Glutamatergic neuron (in vitro differentiated cells): ENCODE measurements around the gene MYCBPAP. TPM values are rescaled to one million over a fixed set of nuclear protein-coding genes. Genes with fewer than 3 reads are reported as not detected.

Experiments used
- DNase-seq: peaks from one replicate; pipeline ENCODE4 v3.0.0; 2022
- H3K27ac Mint-ChIP-seq: one replicate; pipeline ENCODE4 v1.8.0; 2020; ENCODE audit warnings: mild to moderate bottlenecking, mixed read lengths, inconsistent platforms; ENCODE audit not compliant: unreplicated experiment
- H3K27me3 Mint-ChIP-seq: one replicate; pipeline ENCODE4 v1.8.0; 2020; ENCODE audit warnings: mild to moderate bottlenecking, moderate library complexity, mixed read lengths, inconsistent platforms; ENCODE audit not compliant: unreplicated experiment
- H3K36me3 Mint-ChIP-seq: one replicate; pipeline ENCODE4 v1.8.0; 2020; ENCODE audit warnings: mild to moderate bottlenecking, mixed read lengths, inconsistent platforms; ENCODE audit not compliant: unreplicated experiment
- H3K4me1 Mint-ChIP-seq: one replicate; pipeline ENCODE4 v1.8.0; 2020; ENCODE audit warnings: mild to moderate bottlenecking, low read depth, mixed read lengths, inconsistent platforms; ENCODE audit not compliant: unreplicated experiment
- H3K4me3 Mint-ChIP-seq: one replicate; pipeline ENCODE4 v1.8.0; 2020; ENCODE audit warnings: mild to moderate bottlenecking, mixed read lengths, inconsistent platforms; ENCODE audit not compliant: unreplicated experiment
- H3K9me3 Mint-ChIP-seq: one replicate; pipeline ENCODE4 v1.8.0; 2020; ENCODE audit warnings: mild to moderate bottlenecking, moderate library complexity, mixed read lengths, inconsistent platforms; ENCODE audit not compliant: unreplicated experiment
- total RNA-seq: library from RNA; stranded (reverse); fragmentation: NEBNext Ultra II Directional; extraction: Animal tissue kit (Norgen Biotek cat#: 25700); gene quantifications from one replicate; pipeline ENCODE4 v1.2.1, GENCODE V29; 2021; ENCODE audit not compliant: unreplicated experiment
- TF ChIP-seq, protein P1 (sequence below): fragments of 200-600 bp; sonication (generic); IDR thresholded peaks from one replicate; pipeline ENCODE4 v1.5.0; 2021; ENCODE audit not compliant: partially characterized antibody, unreplicated experiment

The MYCBPAP gene
- total RNA-seq, 1 donor from 2014 or later: 2.5 TPM

GRCh38 chr17:50554201-50554600, 46.0 kb downstream of the MYCBPAP start:
- peaks cover 10% of the 10 kb centered on the region for H3K9me3 Mint-ChIP-seq
- H3K27ac Mint-ChIP-seq: no peak overlapping the region
- TF ChIP-seq, protein P1, sequence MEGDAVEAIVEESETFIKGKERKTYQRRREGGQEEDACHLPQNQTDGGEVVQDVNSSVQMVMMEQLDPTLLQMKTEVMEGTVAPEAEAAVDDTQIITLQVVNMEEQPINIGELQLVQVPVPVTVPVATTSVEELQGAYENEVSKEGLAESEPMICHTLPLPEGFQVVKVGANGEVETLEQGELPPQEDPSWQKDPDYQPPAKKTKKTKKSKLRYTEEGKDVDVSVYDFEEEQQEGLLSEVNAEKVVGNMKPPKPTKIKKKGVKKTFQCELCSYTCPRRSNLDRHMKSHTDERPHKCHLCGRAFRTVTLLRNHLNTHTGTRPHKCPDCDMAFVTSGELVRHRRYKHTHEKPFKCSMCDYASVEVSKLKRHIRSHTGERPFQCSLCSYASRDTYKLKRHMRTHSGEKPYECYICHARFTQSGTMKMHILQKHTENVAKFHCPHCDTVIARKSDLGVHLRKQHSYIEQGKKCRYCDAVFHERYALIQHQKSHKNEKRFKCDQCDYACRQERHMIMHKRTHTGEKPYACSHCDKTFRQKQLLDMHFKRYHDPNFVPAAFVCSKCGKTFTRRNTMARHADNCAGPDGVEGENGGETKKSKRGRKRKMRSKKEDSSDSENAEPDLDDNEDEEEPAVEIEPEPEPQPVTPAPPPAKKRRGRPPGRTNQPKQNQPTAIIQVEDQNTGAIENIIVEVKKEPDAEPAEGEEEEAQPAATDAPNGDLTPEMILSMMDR: no peak
- H3K4me3 Mint-ChIP-seq: no peak overlapping the region
- no peak for DNase-seq
- H3K27me3 Mint-ChIP-seq: peaks cover 6% of the 10 kb centered on the region
- H3K36me3 Mint-ChIP-seq: no peaks in the 10 kb centered on the region
- peaks cover 37% of the 10 kb centered on the region for H3K4me1 Mint-ChIP-seq

DNA sequence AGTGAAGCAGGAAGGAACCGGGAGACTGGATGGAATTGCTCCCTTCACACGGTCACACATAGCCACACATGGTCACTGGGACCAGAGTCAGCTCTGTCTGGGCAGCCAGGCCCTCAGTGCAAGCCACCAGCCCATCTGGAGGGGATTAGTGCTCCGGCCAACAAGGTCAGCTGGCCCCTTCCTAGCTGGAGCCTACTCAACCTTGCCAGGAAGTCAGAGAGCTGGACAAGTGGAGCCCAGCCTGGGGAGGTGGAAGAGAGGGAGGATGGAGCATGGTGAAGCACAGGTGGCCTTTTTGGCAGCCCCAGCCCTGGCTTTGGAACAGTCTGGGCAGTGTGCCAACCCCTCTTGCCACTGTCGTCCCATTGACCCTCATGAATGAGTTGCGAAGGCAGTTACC, 48.6 kb downstream of the MYCBPAP start:
- H3K27me3 Mint-ChIP-seq: peaks cover 6% of the 10 kb centered on the region
- no peak for DNase-seq

DNA sequence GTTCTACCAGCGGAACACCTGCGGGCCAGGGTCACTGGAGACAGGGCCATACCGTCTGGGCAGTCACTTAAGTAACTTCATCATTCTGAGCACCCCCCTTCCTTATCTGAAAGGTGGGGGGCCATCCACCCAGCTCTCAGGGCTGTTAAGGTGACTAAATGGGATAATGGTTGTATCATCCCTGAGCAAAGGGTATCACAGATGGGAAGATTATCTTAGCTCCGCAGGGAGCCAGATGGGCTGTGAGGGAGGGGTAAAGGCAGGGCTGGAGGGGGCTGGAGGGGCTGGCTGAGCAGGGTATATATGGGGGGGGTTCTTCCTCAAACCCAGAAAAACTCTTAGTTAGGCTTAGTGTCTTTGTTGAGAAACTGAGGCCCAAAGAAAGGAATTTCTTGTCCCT, 49.4 kb downstream of the MYCBPAP start:
- Mint-ChIP-seq H3K36me3 (no peaks in the 10 kb centered on the region), H3K27me3 (peaks cover 10% of the 10 kb centered on the region), H3K9me3 (peaks cover 9% of the 10 kb centered on the region), H3K27ac (peak overlapping the region; percentile 64), H3K4me1 (peaks cover 40% of the 10 kb centered on the region), H3K4me3 (peak overlapping the region; percentile 77)
- DNase-seq: no peak
- TF ChIP-seq, protein P1: no peak

More for the DNA sequence above, 48.6 kb downstream of the MYCBPAP start:
- H3K27ac Mint-ChIP-seq: no peak overlapping the region
- no peaks in the 10 kb centered on the region for H3K36me3 Mint-ChIP-seq
- TF ChIP-seq, protein P1: no peak
- H3K4me3 Mint-ChIP-seq: peak overlapping the region; percentile 49
- H3K4me1 Mint-ChIP-seq: peaks cover 37% of the 10 kb centered on the region
- peaks cover 7% of the 10 kb centered on the region for H3K9me3 Mint-ChIP-seq

DNA sequence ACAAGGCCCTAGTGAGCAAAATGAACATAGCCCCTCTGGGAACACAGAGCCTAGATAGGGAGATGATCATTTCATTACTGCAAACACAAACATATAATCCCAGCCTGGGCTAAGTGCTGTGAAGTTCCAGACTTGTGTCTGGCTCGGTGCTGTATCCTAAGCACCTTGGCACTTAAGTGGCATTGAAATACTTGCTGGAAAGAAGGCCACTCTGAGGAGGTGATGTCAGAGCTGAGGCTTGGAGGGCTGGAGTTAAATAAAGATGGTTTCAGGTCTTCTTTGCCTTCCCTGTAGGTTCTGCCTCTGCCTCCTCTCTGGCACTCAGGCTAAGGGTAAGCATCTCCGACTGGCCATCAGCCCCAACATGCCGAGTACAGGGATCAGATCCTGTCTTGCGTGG, 49.9 kb downstream of the MYCBPAP start:
- Mint-ChIP-seq H3K4me3 (peak overlapping the region; percentile 77), H3K36me3 (no peaks in the 10 kb centered on the region), H3K27ac (peak overlapping the region; percentile 64), H3K27me3 (peaks cover 10% of the 10 kb centered on the region), H3K4me1 (peaks cover 40% of the 10 kb centered on the region), H3K9me3 (peaks cover 9% of the 10 kb centered on the region)
- TF ChIP-seq, protein P1: no peak
- DNase-seq: no peak

DNA sequence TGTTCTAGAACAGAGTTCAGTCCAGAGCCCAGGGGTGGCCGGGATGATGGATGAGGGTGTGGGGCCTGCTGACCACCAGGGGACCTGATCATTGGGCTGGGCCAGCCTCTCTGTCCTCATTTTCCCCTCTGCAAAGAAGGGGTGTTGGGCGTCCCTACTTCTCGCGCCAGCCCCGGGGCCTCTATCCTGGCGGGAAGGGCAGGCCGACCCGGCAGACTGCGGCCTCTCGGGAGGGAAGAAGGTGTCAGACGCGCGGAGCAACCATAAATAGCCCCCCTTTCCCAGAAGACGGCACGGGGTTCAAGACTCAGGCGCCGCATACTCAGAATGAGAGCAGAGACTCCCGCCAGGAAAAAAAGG, 50.3 kb downstream of the MYCBPAP start:
- peaks cover 12% of the 10 kb centered on the region for H3K27me3 Mint-ChIP-seq
- no peak for DNase-seq
- H3K4me3 Mint-ChIP-seq: peak overlapping the region; percentile 77
- no peaks in the 10 kb centered on the region for H3K36me3 Mint-ChIP-seq
- H3K27ac Mint-ChIP-seq: peak overlapping the region; percentile 64
- H3K4me1 Mint-ChIP-seq: peaks cover 42% of the 10 kb centered on the region
- peaks cover 9% of the 10 kb centered on the region for H3K9me3 Mint-ChIP-seq
- TF ChIP-seq, protein P1: no peak
